ENCODE measurements around the gene NAPSA.

Gene NAPSA

DNA sequence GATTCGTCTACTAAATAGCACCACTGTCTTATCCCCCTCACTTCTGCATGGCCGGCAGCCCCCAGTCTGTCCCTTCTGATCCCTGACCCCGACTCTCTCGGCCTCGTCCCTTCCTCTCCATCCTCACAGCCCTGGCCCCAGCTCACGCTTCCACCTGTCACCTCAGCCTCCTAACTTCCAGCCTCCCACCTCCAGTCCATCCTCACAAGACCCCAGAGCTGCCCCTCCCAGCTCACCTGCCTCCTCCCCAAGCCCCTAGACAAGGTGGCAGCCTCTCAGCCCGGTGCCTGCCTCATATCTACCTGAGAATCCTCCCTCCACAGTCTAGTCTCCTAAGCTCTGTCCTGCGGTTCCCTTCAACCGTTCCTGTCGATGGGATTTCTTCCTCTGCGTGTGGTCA is 46.3 kb downstream of the NAPSA start:
- Histone ChIP-seq H3K79me2 (ENCODE audit: low read length) (no peaks in the 10 kb centered on the region), H3K9ac (ENCODE audit: low read length) (no peak overlapping the region), H3K4me2 (ENCODE audit: low read length) (no peak overlapping the region), H3K27ac (ENCODE audit: low read length) (no peak overlapping the region), H3K9me3 (ENCODE audit: insufficient read depth, low read length) (no peaks in the 10 kb centered on the region), H3K27me3 (ENCODE audit: low read depth, low read length) (no peaks in the 10 kb centered on the region), H3K4me1 (ENCODE audit: low read length) (peaks cover 25% of the 10 kb centered on the region), H3K36me3 (replicated peaks; ENCODE audit: low read depth, low read length) (no peaks in the 10 kb centered on the region), H4K20me1 (ENCODE audit: insufficient read depth, low read length) (no peaks in the 10 kb centered on the region), H3K4me3 (ENCODE audit: low read length) (no peak overlapping the region), H2AFZ (ENCODE audit: low read depth, low read length) (no peak overlapping the region)
- TF ChIP-seq CTCF (IDR thresholded peaks at IDR 0.05; ENCODE audit: low read depth, low read length) (no peak), EZH2phosphoT487 (IDR thresholded peaks at IDR 0.05; ENCODE audit: low read depth) (no peak)

DNA sequence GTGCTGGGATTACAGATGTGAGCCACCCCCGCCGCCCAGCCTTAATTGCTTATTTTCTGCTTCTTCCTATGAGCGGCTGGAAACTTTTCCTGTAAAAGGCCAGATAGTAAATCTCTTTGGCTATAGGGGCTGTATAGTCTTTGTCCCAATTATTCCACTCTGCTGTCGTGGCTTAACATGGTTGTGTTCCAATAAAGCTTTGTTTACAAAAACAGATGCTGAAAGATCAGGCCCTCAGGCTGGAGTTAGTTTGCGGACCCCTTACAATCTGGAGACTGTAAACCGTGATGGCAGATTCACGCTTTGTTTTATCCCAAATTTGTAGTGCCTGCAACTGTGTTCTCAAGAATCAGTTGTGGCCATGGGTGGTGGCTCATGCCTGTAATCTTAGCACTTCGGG is 47.0 kb downstream of the NAPSA start:
- Histone ChIP-seq H3K36me3 (replicated peaks; ENCODE audit: low read depth, low read length) (no peaks in the 10 kb centered on the region), H3K27ac (ENCODE audit: low read length) (no peak overlapping the region), H3K9ac (ENCODE audit: low read length) (no peak overlapping the region), H2AFZ (ENCODE audit: low read depth, low read length) (no peak overlapping the region), H3K4me2 (ENCODE audit: low read length) (no peak overlapping the region), H4K20me1 (ENCODE audit: insufficient read depth, low read length) (no peaks in the 10 kb centered on the region), H3K27me3 (ENCODE audit: low read depth, low read length) (no peaks in the 10 kb centered on the region), H3K9me3 (ENCODE audit: insufficient read depth, low read length) (no peaks in the 10 kb centered on the region), H3K4me1 (ENCODE audit: low read length) (peaks cover 32% of the 10 kb centered on the region), H3K4me3 (ENCODE audit: low read length) (no peak overlapping the region), H3K79me2 (ENCODE audit: low read length) (no peaks in the 10 kb centered on the region)
- TF ChIP-seq CTCF (IDR thresholded peaks at IDR 0.05; ENCODE audit: low read depth, low read length) (no peak), EZH2phosphoT487 (IDR thresholded peaks at IDR 0.05; ENCODE audit: low read depth) (no peak)

GRCh38 chr19:50317115-50317514 is 48.3 kb downstream of the NAPSA start:
- Histone ChIP-seq H3K27me3 (ENCODE audit: low read depth, low read length) (no peaks in the 10 kb centered on the region), H3K4me2 (ENCODE audit: low read length) (no peak overlapping the region)

DNA sequence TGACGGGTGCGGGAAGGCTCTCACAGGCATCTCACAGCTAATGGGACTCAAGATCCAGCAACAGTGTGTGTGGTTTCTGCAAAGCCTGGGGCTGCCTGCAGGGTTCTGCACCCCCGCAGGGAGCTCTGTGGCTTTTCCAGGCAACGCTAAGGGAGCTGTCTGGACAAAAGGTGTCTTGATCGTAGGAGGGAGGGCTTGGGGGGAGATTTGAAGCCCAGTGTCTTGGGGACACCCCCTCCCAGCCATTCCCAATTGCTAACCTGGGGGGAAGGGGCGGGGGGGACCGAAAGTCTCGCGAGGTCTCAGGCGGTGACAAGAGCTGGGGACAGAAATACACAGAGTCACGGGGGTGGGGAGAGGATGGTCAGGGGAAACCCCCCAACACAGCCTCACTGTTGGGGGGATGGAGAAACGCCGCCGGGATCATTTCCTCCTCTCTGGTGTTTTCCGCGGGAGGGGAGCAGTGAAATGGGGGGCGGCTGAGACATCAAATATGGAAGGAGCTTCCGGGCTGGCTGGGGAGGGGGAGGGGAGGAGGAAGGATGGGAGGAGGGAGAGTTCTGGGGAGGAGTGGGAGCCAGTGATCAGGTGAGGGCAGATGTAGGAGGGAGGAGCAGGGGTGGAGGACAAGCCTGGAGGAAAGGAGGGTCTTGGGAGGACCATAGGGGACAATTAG is 49.5 kb downstream of the NAPSA start:
- Histone ChIP-seq H3K27ac (ENCODE audit: low read length) (peak overlapping the region; percentile 68), H3K79me2 (ENCODE audit: low read length) (no peaks in the 10 kb centered on the region), H2AFZ (ENCODE audit: low read depth, low read length) (peak overlapping the region; percentile 45; the same call in 1 of the 2 replicates), H3K36me3 (replicated peaks; ENCODE audit: low read depth, low read length) (no peaks in the 10 kb centered on the region), H3K4me1 (ENCODE audit: low read length) (peaks cover 39% of the 10 kb centered on the region), H3K4me2 (ENCODE audit: low read length) (peak overlapping the region; percentile 82), H3K9ac (ENCODE audit: low read length) (peak overlapping the region; percentile 66), H3K4me3 (ENCODE audit: low read length) (peak overlapping the region; percentile 70), H3K9me3 (ENCODE audit: insufficient read depth, low read length) (no peaks in the 10 kb centered on the region), H3K27me3 (ENCODE audit: low read depth, low read length) (0 out of 2 replicates have a peak, but pooled peaks cover 3% of the 10 kb centered on the region), H4K20me1 (ENCODE audit: insufficient read depth, low read length) (no peaks in the 10 kb centered on the region)
- TF ChIP-seq CTCF (IDR thresholded peaks at IDR 0.05; ENCODE audit: low read depth, low read length): no peak

More at GRCh38 chr19:50317115-50317514, 48.3 kb downstream of the NAPSA start:
- Histone ChIP-seq H3K4me1 (ENCODE audit: low read length) (peaks cover 39% of the 10 kb centered on the region), H2AFZ (ENCODE audit: low read depth, low read length) (no peak overlapping the region), H3K4me3 (ENCODE audit: low read length) (no peak overlapping the region), H3K36me3 (replicated peaks; ENCODE audit: low read depth, low read length) (no peaks in the 10 kb centered on the region), H3K79me2 (ENCODE audit: low read length) (no peaks in the 10 kb centered on the region), H3K9me3 (ENCODE audit: insufficient read depth, low read length) (no peaks in the 10 kb centered on the region), H3K9ac (ENCODE audit: low read length) (no peak overlapping the region), H4K20me1 (ENCODE audit: insufficient read depth, low read length) (no peaks in the 10 kb centered on the region), H3K27ac (ENCODE audit: low read length) (no peak overlapping the region)
- TF ChIP-seq CTCF (IDR thresholded peaks at IDR 0.05; ENCODE audit: low read depth, low read length): no peak
- no peak for TF ChIP-seq EZH2phosphoT487 (IDR thresholded peaks at IDR 0.05; ENCODE audit: low read depth)
